Testis (tissue), 3 donors: ENCODE results near the gene ANKRD55. TPM values are rescaled to one million over a fixed set of nuclear protein-coding genes. Genes with fewer than 3 reads are reported as not detected.
A peak's percentile ranks its signal among the peaks of the same experiment; 100 is the strongest.

Experiments
- DNase-seq: peaks from one replicate; pipeline ENCODE4 v3.0.0-alpha.2; 2019
- H3K27ac ChIP-seq, 2 donors: fragments of 200-600 bp; sonication (generic); one replicate each; pipeline ENCODE4 v1.5.1; 2019
- H3K27me3 ChIP-seq: fragments of 200-600 bp; sonication (generic); one replicate; pipeline ENCODE4 v1.5.1; 2019
- H3K36me3 ChIP-seq: fragments of 200-600 bp; sonication (generic); one replicate; pipeline ENCODE4 v1.5.1; 2017; ENCODE audit warnings: low read depth; ENCODE audit errors: missing control alignments
- H3K4me1 ChIP-seq: fragments of 200-600 bp; sonication (generic); one replicate; pipeline ENCODE4 v1.5.1; 2019
- H3K4me3 ChIP-seq, 2 donors: fragments of 200-600 bp; sonication (generic); one replicate each; pipeline ENCODE4 v1.5.1; 2017 to 2019
- H3K9me3 ChIP-seq: fragments of 200-600 bp; sonication (generic); one replicate; pipeline ENCODE4 v1.5.1; 2017
- CTCF ChIP-seq, 3 experiments: fragments of 450-650 bp in 2 of 3; fragments of 200-600 bp in 1 of 3; sonication (generic) in 1 of 3; IDR thresholded peaks; one replicate each; pipeline ENCODE4 v1.5.1; 2016 to 2019; ENCODE audit warnings: antibody characterized with exemption in 3 of 3, mild to moderate bottlenecking in 2 of 3, moderate library complexity in 1 of 3
- POLR2A ChIP-seq: fragments of 450-650 bp; IDR thresholded peaks from one replicate; pipeline ENCODE4 v1.6.1; 2017; ENCODE audit warnings: antibody characterized with exemption, mild to moderate bottlenecking, moderate library complexity
- WGBS, 2 donors: methylation state at CpG; one replicate each; pipeline ENCODE4 v1.1.5; 2018; 5-methylcytosine and 5-hydroxymethylcytosine counted together
- intact Hi-C: fragments of 100-400 bp; cut with DNase I; formaldehyde crosslinking; loops from one replicate; pipeline ENCODE4 v1.15.1; 2023; ENCODE audit warnings: low total_unique reads
- polyA plus RNA-seq: library from polyadenylated mRNA; stranded (reverse); fragments of 350-450 nt; fragmentation: Illumina TruSeq; extraction: RNeasy Lipid Tissue Mini Kit (QIAGEN cat#74804); gene quantifications from one replicate; pipeline ENCODE4 v1.2.3, GENCODE V29; 2014; ENCODE audit warnings: low read depth, low replicate concordance; ENCODE audit not compliant: insufficient read depth
- total RNA-seq, 2 donors: library from RNA; depleted of rRNA; stranded (reverse); fragments of >200 nt; gene quantifications; one replicate each; pipeline ENCODE4 v1.2.3, GENCODE V29; 2016

The ANKRD55 gene
- total and polyA plus RNA-seq, 3 donors from 2014 or later, result 6.1 to 28.1 (median 6.2) TPM

- Histone ChIP-seq H3K9me3 (no peaks in the 10 kb centered on the region), H3K27ac (no peak overlapping the region), H3K36me3 (no peaks in the 10 kb centered on the region), H3K4me3 (no peak overlapping the region), H3K4me1 (peaks cover 14% of the 10 kb centered on the region), H3K27me3 (no peaks in the 10 kb centered on the region)
- WGBS, 2 donors, result 19 to 42% methylated on average over 3 of the region's 3 CpGs
- no peak for TF ChIP-seq CTCF (IDR thresholded peaks at IDR 0.05)
- no peak for TF ChIP-seq POLR2A
- intact Hi-C loops, result no loop called here
- peak; percentile 45 for DNase-seq
These were observed 57.6 kb downstream of the ANKRD55 start for GRCh38 chr5:56175488-56175887.

- H3K27ac ChIP-seq, result no peak overlapping the region
These were observed 58.1 kb downstream of the ANKRD55 start for GRCh38 chr5:56175021-56175420.

GRCh38 chr5:56172241-56172640, 60.9 kb downstream of the ANKRD55 start:
- Histone ChIP-seq H3K4me1 (peaks cover 22% of the 10 kb centered on the region), H3K4me3 (no peak overlapping the region), H3K9me3 (no peaks in the 10 kb centered on the region), H3K27ac (no peak overlapping the region), H3K27me3 (no peaks in the 10 kb centered on the region), H3K36me3 (no peaks in the 10 kb centered on the region)
- intact Hi-C loops, result no loop called here
- no peak for DNase-seq
- no peak for TF ChIP-seq CTCF (IDR thresholded peaks at IDR 0.05)
- WGBS, 2 donors, result 27 to 55% methylated on average over 1 of the region's 1 CpG

More at GRCh38 chr5:56175021-56175420, 58.1 kb downstream of the ANKRD55 start:
- H3K9me3 ChIP-seq, result no peaks in the 10 kb centered on the region
- intact Hi-C loops, result no loop called here
- H3K36me3 ChIP-seq, result no peaks in the 10 kb centered on the region
- H3K4me3 ChIP-seq, result no peak overlapping the region
- DNase-seq, result no peak
- TF ChIP-seq CTCF (IDR thresholded peaks at IDR 0.05), result no peak
- no peak for TF ChIP-seq POLR2A
- peaks cover 16% of the 10 kb centered on the region for H3K4me1 ChIP-seq
- no peaks in the 10 kb centered on the region for H3K27me3 ChIP-seq

- DNase-seq, result no peak
- intact Hi-C loops, result no loop called here
- H3K36me3 ChIP-seq, result no peaks in the 10 kb centered on the region
- H3K4me3 ChIP-seq, result no peak overlapping the region
- TF ChIP-seq CTCF (IDR thresholded peaks at IDR 0.05) (no peak), POLR2A (no peak)
- no peak overlapping the region for H3K27ac ChIP-seq
- H3K27me3 ChIP-seq, result no peaks in the 10 kb centered on the region
- H3K4me1 ChIP-seq, result peaks cover 15% of the 10 kb centered on the region
- no peaks in the 10 kb centered on the region for H3K9me3 ChIP-seq
- 50 to 61% methylated on average over 4 of the region's 4 CpGs for WGBS, 2 donors
These were observed 62.6 kb downstream of the ANKRD55 start for GRCh38 chr5:56170557-56170956.

GRCh38 chr5:56169949-56170348, 63.2 kb downstream of the ANKRD55 start:
- DNase-seq, result no peak
- Histone ChIP-seq H3K27me3 (no peaks in the 10 kb centered on the region), H3K4me1 (peaks cover 13% of the 10 kb centered on the region), H3K27ac (no peak overlapping the region), H3K36me3 (no peaks in the 10 kb centered on the region), H3K4me3 (no peak overlapping the region), H3K9me3 (no peaks in the 10 kb centered on the region)
- intact Hi-C loops, result no loop called here
- TF ChIP-seq POLR2A (no peak), CTCF (IDR thresholded peaks at IDR 0.05) (no peak)
